HCT116 (cell line): ENCODE results near the gene PRLH. TPM values are rescaled to one million over a fixed set of nuclear protein-coding genes. Genes with fewer than 3 reads are reported as not detected.
A peak's percentile ranks its signal among the peaks of the same experiment; 100 is the strongest.

ENCODE experiments used
- ATAC-seq: fragments of 200-7000 bp; cut with Tn5 transposase; 2 replicates; pipeline ENCODE4 v1.9.1; 2020; ENCODE audit warnings: mild to moderate bottlenecking, moderate library complexity
- BruUV-seq: library from RNA; stranded (reverse); fragments of 400-500 nt; replicated peaks from 2 replicates; lab custom pipeline; 2021; lab: Mats Ljungman, UMichigan
- CTCF ChIA-PET: fragments of 300-600 bp; sonication (Branson Sonifier 250); formaldehyde crosslinking; loops from one replicate; lab custom pipeline; 2021; ENCODE audit warnings: antibody characterized with exemption; lab: Charles Lee
- POLR2A ChIA-PET: fragments of 300-600, 350-600 bp; sonication (Branson Sonifier 250); formaldehyde crosslinking; loops from one replicate; lab custom pipeline; 2021; ENCODE audit warnings: antibody characterized with exemption; lab: Charles Lee
- RAD21 ChIA-PET, 2 experiments: fragments of 300-600 bp; sonication (Branson Sonifier 250); formaldehyde crosslinking; loops; one replicate each; lab custom pipeline; 2023; ENCODE audit warnings: low total read pairs in 2 of 2; ENCODE audit not compliant: uncharacterized antibody in 2 of 2, unreplicated experiment in 2 of 2, low non-redundant PET in 1 of 2; lab: Charles Lee
- DNase-seq: peaks from one replicate; pipeline ENCODE4 v3.0.0-alpha.2; 2010; ENCODE audit warnings: low read depth, low spot score
- H2AFZ ChIP-seq: fragments of 200-600 bp; shearing (Covaris generic), sonication (generic); 2 replicates; pipeline ENCODE4 v1.6.1; 2017; ENCODE audit warnings: low read depth, mixed run types, mixed read lengths, antibody characterized with exemption, low read length; ENCODE audit not compliant: poor library complexity, severe bottlenecking
- H3K27ac ChIP-seq: 2 replicates; pipeline ENCODE4 v1.5.1; 2012; ENCODE audit warnings: low read depth, low read length
- H3K27me3 ChIP-seq: fragments of 200-600 bp; sonication (generic); 2 replicates; pipeline ENCODE4 v1.6.1; 2016; ENCODE audit warnings: mixed run types, low read length, mixed read lengths; ENCODE audit not compliant: insufficient read depth
- H3K36me3 ChIP-seq, 2 experiments: fragments of 200-500 bp in 1 of 2; fragments of 200-600 bp in 1 of 2; sonication (Bioruptor generic) in 1 of 2; sonication (generic) in 1 of 2; 2 replicates each; pipeline versions ENCODE4 v1.5.1 to v1.6.1; 2014 to 2016; ENCODE audit warnings: low read length in 2 of 2, inconsistent platforms in 1 of 2, mixed read lengths in 1 of 2, mixed run types in 1 of 2; ENCODE audit not compliant: insufficient read depth in 2 of 2, control insufficient read depth in 1 of 2
- H3K4me1 ChIP-seq, 2 experiments: fragments of 200-600 bp in 1 of 2; sonication (generic) in 1 of 2; 2 replicates each; pipeline versions ENCODE4 v1.5.1 to v1.6.1; 2012 to 2017; ENCODE audit warnings: low read length in 2 of 2, inconsistent platforms in 1 of 2, mild to moderate bottlenecking in 1 of 2, mixed read lengths in 1 of 2, mixed run types in 1 of 2, moderate library complexity in 1 of 2; ENCODE audit not compliant: insufficient read depth in 2 of 2, control insufficient read depth in 1 of 2
- H3K4me2 ChIP-seq: fragments of 200-600 bp; sonication (generic); 2 replicates; pipeline ENCODE4 v1.6.1; 2017; ENCODE audit warnings: mixed run types, low read length, mixed read lengths
- H3K4me3 ChIP-seq, 2 experiments: fragments of 200-600 bp in 1 of 2; sonication (generic) in 1 of 2; replicated peaks in 1 of 2; 2 replicates each; pipeline ENCODE4 v1.5.1; 2011 to 2016; ENCODE audit warnings: low read length in 2 of 2, control low read depth in 1 of 2, low read depth in 1 of 2, mild to moderate bottlenecking in 1 of 2, mixed read lengths in 1 of 2, mixed run types in 1 of 2
- H3K79me2 ChIP-seq: fragments of 200-600 bp; sonication (generic); 2 replicates; pipeline ENCODE4 v1.6.1; 2017; ENCODE audit warnings: mild to moderate bottlenecking, mixed run types, low read length, moderate library complexity, mixed read lengths; ENCODE audit not compliant: insufficient read depth
- H3K9ac ChIP-seq: fragments of 200-600 bp; sonication (generic); 2 replicates; pipeline ENCODE4 v1.6.1; 2016; ENCODE audit warnings: low read length, mixed read lengths
- H3K9me2 ChIP-seq: fragments of 200-600 bp; sonication (generic), shearing (Covaris generic); 2 replicates; pipeline ENCODE4 v1.6.1; 2017; ENCODE audit warnings: mixed run types, mild to moderate bottlenecking, moderate library complexity; ENCODE audit not compliant: insufficient read depth
- H3K9me3 ChIP-seq, 2 experiments: fragments of 200-500 bp in 1 of 2; fragments of 200-600 bp in 1 of 2; sonication (Bioruptor generic) in 1 of 2; sonication (generic) in 1 of 2; 2 replicates each; pipeline ENCODE4 v1.6.1; 2014 to 2017; ENCODE audit warnings: low read length in 2 of 2, mixed read lengths in 2 of 2, inconsistent platforms in 1 of 2, low read depth in 1 of 2, mild to moderate bottlenecking in 1 of 2, mixed run types in 1 of 2, moderate library complexity in 1 of 2; ENCODE audit not compliant: control insufficient read depth in 1 of 2, insufficient read depth in 1 of 2
- H4K20me1 ChIP-seq: fragments of 200-600 bp; sonication (generic), shearing (Covaris generic); 2 replicates; pipeline ENCODE4 v1.6.1; 2017; ENCODE audit warnings: mixed run types, mild to moderate bottlenecking, moderate library complexity; ENCODE audit not compliant: insufficient read depth
- ATF3 ChIP-seq: IDR thresholded peaks from 2 replicates; pipeline ENCODE4 v1.6.1; 2012
- CBX3 ChIP-seq: IDR thresholded peaks from 2 replicates; pipeline ENCODE4 v1.6.1; 2012; ENCODE audit warnings: low read depth
- CEBPB ChIP-seq: IDR thresholded peaks from 2 replicates; pipeline ENCODE4 v1.6.1; 2012; ENCODE audit warnings: low read depth
- ELF1 ChIP-seq: IDR thresholded peaks from 2 replicates; pipeline ENCODE4 v1.6.1; 2012; ENCODE audit warnings: low read depth, borderline replicate concordance
- EZH2 ChIP-seq: fragments of 200-600 bp; sonication (generic); IDR thresholded peaks from 2 replicates; pipeline ENCODE4 v1.6.1; 2017; ENCODE audit warnings: antibody characterized with exemption, mixed run types
- EZH2phosphoT487 ChIP-seq: fragments of 200-600 bp; IDR thresholded peaks from 2 replicates; pipeline ENCODE4 v1.6.1; 2018; ENCODE audit warnings: antibody characterized with exemption, borderline replicate concordance
- FOSL1 ChIP-seq: IDR thresholded peaks from 2 replicates; pipeline ENCODE4 v1.6.1; 2012; ENCODE audit warnings: low read depth
- MAX ChIP-seq: IDR thresholded peaks from 2 replicates; pipeline ENCODE4 v1.6.1; 2012
- POLR2A ChIP-seq: IDR thresholded peaks from 2 replicates; pipeline ENCODE4 v1.7.0; 2011; ENCODE audit warnings: borderline replicate concordance; ENCODE audit not compliant: insufficient read depth, insufficient read length; ENCODE audit errors: extremely low read depth
- POLR2AphosphoS5 ChIP-seq: IDR thresholded peaks from 2 replicates; pipeline ENCODE4 v1.6.1; 2011; ENCODE audit warnings: mild to moderate bottlenecking, low read depth, low read length, moderate library complexity
- RAD21 ChIP-seq: IDR thresholded peaks from 2 replicates; pipeline ENCODE4 v1.6.1; 2012; ENCODE audit warnings: low read depth, mild to moderate bottlenecking
- REST ChIP-seq: IDR thresholded peaks from 2 replicates; pipeline ENCODE4 v1.6.1; 2012; ENCODE audit warnings: low read depth
- SIN3A ChIP-seq: IDR thresholded peaks from 2 replicates; pipeline ENCODE4 v1.6.1; 2012; ENCODE audit warnings: low read depth
- SP1 ChIP-seq: IDR thresholded peaks from 2 replicates; pipeline ENCODE4 v1.6.1; 2012; ENCODE audit warnings: low read depth
- SRF ChIP-seq: IDR thresholded peaks from 2 replicates; pipeline ENCODE4 v1.6.1; 2012; ENCODE audit warnings: low read depth
- YY1 ChIP-seq: IDR thresholded peaks from 2 replicates; pipeline ENCODE4 v1.6.1; 2011; ENCODE audit warnings: low read length, low read depth, moderate library complexity, mild to moderate bottlenecking; ENCODE audit not compliant: insufficient replicate concordance; ENCODE audit errors: extremely low read depth
- ZFX ChIP-seq: fragments of 450-650 bp; IDR thresholded peaks from 2 replicates; pipeline ENCODE4 v1.6.1; 2017
- ZNF274 ChIP-seq: fragments of 200-500 bp; sonication (Bioruptor generic); IDR thresholded peaks from 2 replicates; pipeline ENCODE4 v1.6.1; 2014; ENCODE audit warnings: mild to moderate bottlenecking, low read depth, low read length, inconsistent platforms
- intact Hi-C: fragments of 100-400 bp; cut with micrococcal nuclease; formaldehyde crosslinking; loops from 2 replicates; pipeline ENCODE4 v1.10.0; 2022
- total RNA-seq: library from RNA; stranded (reverse); gene quantifications from one replicate; pipeline ENCODE4 v1.2.1, GENCODE V29; 2021; ENCODE audit not compliant: unreplicated experiment

Gene PRLH
- total RNA-seq, 1 experiment from 2014 or later, result not detected

GRCh38 chr2:237573721-237574415 lies 7.5 kb downstream of the PRLH start (continued):
- TF ChIP-seq REST, result no peak
- no peak for TF ChIP-seq SIN3A
- TF ChIP-seq POLR2AphosphoS5, result no peak
- TF ChIP-seq YY1, result no peak
- TF ChIP-seq FOSL1, result no peak
- TF ChIP-seq CBX3, result no peak
- TF ChIP-seq ZFX, result no peak
- TF ChIP-seq ZNF274, result no peak
- TF ChIP-seq POLR2A, result no peak

- CTCF ChIA-PET, result interaction anchor here (2.0 to 4.0 kb wide), 2 partner anchors 103 to 153 kb away, joined by 6 to 44 read pairs; no protein-coding TSS in a partner anchor
- Histone ChIP-seq H3K4me3 (no peak overlapping the region), H3K9ac (no peak overlapping the region)
- TF ChIP-seq POLR2AphosphoS5 (no peak), SP1 (no peak), ZFX (no peak), SIN3A (no peak), ELF1 (no peak), YY1 (no peak), REST (no peak), RAD21 (no peak), CEBPB (no peak), EZH2 (no peak), SRF (no peak), MAX (no peak), ATF3 (no peak), EZH2phosphoT487 (no peak)
Observed at GRCh38 chr2:237574467-237574866, 8.1 kb downstream of the PRLH start.

More at GRCh38 chr2:237574467-237574866, 8.1 kb downstream of the PRLH start:
- TSS peak; percentile 20 for BruUV-seq
- H3K27ac ChIP-seq, result peak overlapping the region; percentile 64; the same call in 1 of the 2 replicates
- H3K4me2 ChIP-seq, result peak overlapping the region; percentile 64
- no peaks in the 10 kb centered on the region for H3K27me3 ChIP-seq
- H3K79me2 ChIP-seq, result no peaks in the 10 kb centered on the region
- H3K4me1 ChIP-seq, result peaks cover 12 to 30% of the 10 kb centered on the region in 2 experiments
- no peaks in the 10 kb centered on the region for H4K20me1 ChIP-seq
- ChIA-PET POLR2A (no interaction called here), RAD21 (no interaction called here)
- peaks cover 0 to 4% of the 10 kb centered on the region in 2 experiments; a peak in 1 of 4 replicates for H3K36me3 ChIP-seq
- intact Hi-C loops, result no loop called here
- no peak overlapping the region for H2AFZ ChIP-seq
- H3K9me2 ChIP-seq, result no peaks in the 10 kb centered on the region
- DNase-seq, result no peak
- no peak for ATAC-seq
- no peaks in the 10 kb centered on the region for H3K9me3 ChIP-seq
